Heart right ventricle (tissue), 16 donors: ENCODE measurements around the gene DCUN1D3. TPM values are rescaled to one million over a fixed set of nuclear protein-coding genes. Genes with fewer than 3 reads are reported as not detected.
A peak's percentile ranks its signal among the peaks of the same experiment; 100 is the strongest.

Experiments used
- ATAC-seq, 8 donors: fragments of 200-7000 bp; cut with Tn5 transposase; one replicate each; pipeline ENCODE4 v1.9.1; 2020; ENCODE audit warnings: mild to moderate bottlenecking in 8 of 8, moderate library complexity in 8 of 8, moderate number of reproducible peaks in 1 of 8
- DNase-seq, 2 donors: peaks; one replicate each; pipeline ENCODE4 v3.0.0-alpha.2; 2020
- H3K27ac ChIP-seq, 10 donors: fragments of 200-600 bp; sonication (generic) in 2 of 10; one replicate each; pipeline versions ENCODE4 v1.5.0 to v1.8.0; 2020 to 2022; ENCODE audit warnings: mild to moderate bottlenecking in 3 of 10
- H3K27me3 ChIP-seq, 7 donors: fragments of 200-600 bp; one replicate each; pipeline ENCODE4 v1.8.0; 2021 to 2022; ENCODE audit warnings: mild to moderate bottlenecking in 2 of 7
- H3K36me3 ChIP-seq, 9 donors: fragments of 200-600 bp; sonication (generic) in 1 of 9; one replicate each; pipeline versions ENCODE4 v1.5.0 to v1.8.0; 2020 to 2022; ENCODE audit warnings: mild to moderate bottlenecking in 2 of 9
- H3K4me1 ChIP-seq, 9 donors: fragments of 200-600 bp; sonication (generic) in 1 of 9; one replicate each; pipeline versions ENCODE4 v1.5.0 to v1.8.0; 2020 to 2022; ENCODE audit warnings: mild to moderate bottlenecking in 4 of 9
- H3K4me3 ChIP-seq, 10 donors: fragments of 200-600 bp; sonication (generic) in 2 of 10; one replicate each; pipeline versions ENCODE4 v1.5.0 to v1.8.0; 2020 to 2022; ENCODE audit warnings: mild to moderate bottlenecking in 7 of 10, moderate library complexity in 2 of 10
- H3K9me3 ChIP-seq, 11 donors: fragments of 200-600 bp in 10 of 11; sonication (generic) in 2 of 11; one replicate each; pipeline versions ENCODE4 v1.5.0 to v1.8.0; 2013 to 2022; ENCODE audit warnings: mild to moderate bottlenecking in 2 of 11, control low read depth in 1 of 11, moderate library complexity in 1 of 11
- CTCF ChIP-seq, 9 donors: fragments of 200-600 bp; sonication (generic) in 2 of 9; IDR thresholded peaks; one replicate each; pipeline versions ENCODE4 v1.5.0 to v1.8.0; 2021 to 2022; ENCODE audit warnings: antibody characterized with exemption in 9 of 9, mild to moderate bottlenecking in 5 of 9, moderate library complexity in 1 of 9
- WGBS, 2 donors: extraction: QIAGEN DNeasy Blood & Tissue Kit; methylation state at CpG; one replicate each; pipeline ENCODE4 v1.1.7; 2013; ENCODE audit warnings: inconsistent platforms in 1 of 2; 5-methylcytosine and 5-hydroxymethylcytosine counted together
- intact Hi-C, 10 donors: fragments of 100-400 bp; cut with DNase I; formaldehyde crosslinking; loops; one replicate each; pipeline versions ENCODE4 v1.11.1 to v1.14.2; 2022
- polyA plus RNA-seq, 2 donors: library from polyadenylated mRNA; stranded (reverse); fragments of 200-250 nt; gene quantifications; one replicate each; pipeline ENCODE4 v1.2.3, GENCODE V29; 2013
- total RNA-seq, 10 donors: library from RNA; stranded (reverse); fragmentation: NEBNext Ultra II Directional in 3 of 10; extraction: Animal tissue kit (Norgen Biotek cat#: 25700) in 3 of 10; gene quantifications; one replicate each; pipeline versions ENCODE4 v1.2.1 to v1.2.4, GENCODE V29; 2021 to 2023
- donor health status: Arrhythmogenic right ventricular cardiomyopathy.
- donor health status: ischemic (EF 13 %, LVEDD 7.1; RV severe dilation, severe dysfunction).
- donor health status: healthy with polysubstance abuse.
- donor health status: DM: no; HTN: yes; CAD: no.
- donor health status: DM: no; HTN: no; CAD: no.
- donor health status: ischemic (EF 25% LVEDD 6.9; RV normal size, moderate dysfunction).
- donor health status: ischemic (EF 25% LVEDD 5.7; RV mildly dilated, moderate dysfunction).
- donor health status: healthy.
- donor health status: DM: yes; HTN: yes; CAD: no.
- donor health status: Ischemic cardiomyopathy.
- donor health status: ischemic (EF 35%, LVEDD 5.7; RV mildly dilated, moderate dysfunction).
- donor health status: nonischemic (EF 11% LVEDD 7.7; RV severe dilation, severe dysfunction).
- donor health status: DM: yes; HTN: yes; CAD: no.
- donor health status: PGD.
- donor health status: ischemic (EF 29% LVEDD 5.4; RV normal size, mild dysfunction).
- donor health status: nonischemic (EF 23%, LVEDD 6.1; RV moderate dilation, normal function).

Gene DCUN1D3
- total and polyA plus RNA-seq, 12 donors = 3.4 to 32.6 (median 9.4) TPM

DNA sequence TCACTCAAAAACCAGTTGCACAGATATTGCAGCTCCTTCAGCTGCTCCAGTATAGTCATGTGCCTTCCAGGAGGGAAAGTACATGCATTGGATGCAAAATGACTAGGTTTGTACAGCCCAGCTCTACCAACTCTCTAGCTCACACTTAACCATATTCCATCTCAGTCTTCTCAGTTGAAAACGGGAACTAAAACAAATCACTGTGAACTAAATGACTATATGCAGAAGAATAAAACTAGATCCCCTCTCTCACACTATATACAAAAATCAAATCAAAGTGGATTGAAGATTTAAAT is 24.9 kb downstream of the DCUN1D3 start:
- Histone ChIP-seq H3K9me3 (no peaks in the 10 kb centered on the region), H3K4me1 (peaks cover 14 to 89% (median 69%) of the 10 kb centered on the region in 9 donors), H3K27ac (no peak overlapping the region), H3K36me3 (no peaks in the 10 kb centered on the region), H3K27me3 (no peaks in the 10 kb centered on the region), H3K4me3 (no peak overlapping the region)
- no peak for TF ChIP-seq CTCF (IDR thresholded peaks at IDR 0.05)
- intact Hi-C loops = no loop called here
- WGBS, 2 donors = 84 to 95% methylated on average over 1 of the region's 1 CpG
- DNase-seq (no peak), ATAC-seq (no peak)

- Histone ChIP-seq H3K4me3 (no peak overlapping the region), H3K36me3 (no peaks in the 10 kb centered on the region), H3K27ac (peak overlapping the region in 1 of 10 donors; percentile 67), H3K9me3 (no peaks in the 10 kb centered on the region), H3K27me3 (no peaks in the 10 kb centered on the region), H3K4me1 (peaks cover 16 to 89% (median 69%) of the 10 kb centered on the region in 9 donors)
- DNase-seq = no peak
- 80% methylated on average over 4 of the region's 4 CpGs for WGBS, 2 donors
- TF ChIP-seq CTCF (IDR thresholded peaks at IDR 0.05) = no peak
- no peak for ATAC-seq
- intact Hi-C loops = no loop called here
Observed at GRCh38 chr16:20874088-20874581, 26.0 kb downstream of the DCUN1D3 start.

DNA sequence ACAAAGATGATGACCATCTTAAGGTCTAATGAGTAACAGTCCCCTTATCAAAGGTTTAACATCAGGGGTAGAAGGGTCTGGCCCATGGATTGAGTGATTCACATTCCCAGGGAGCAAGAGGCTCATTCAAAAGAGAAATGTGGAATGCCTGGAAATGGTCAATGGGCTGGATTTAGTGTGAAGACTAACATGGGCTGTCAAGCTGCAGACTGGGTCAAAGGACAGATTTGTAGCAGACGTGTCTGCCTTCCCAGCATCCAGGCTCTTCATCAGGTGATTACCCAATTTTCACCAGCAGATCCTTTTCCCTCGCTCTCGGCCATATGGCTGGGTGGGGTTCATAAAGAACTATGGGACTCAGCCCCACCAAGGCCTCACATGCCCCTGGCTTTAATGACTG is 26.8 kb downstream of the DCUN1D3 start:
- 92 to 99% methylated on average over 3 of the region's 3 CpGs for WGBS, 2 donors
- no peak for ATAC-seq
- no peaks in the 10 kb centered on the region for H3K27me3 ChIP-seq
- no peak for TF ChIP-seq CTCF (IDR thresholded peaks at IDR 0.05)
- H3K36me3 ChIP-seq = no peaks in the 10 kb centered on the region
- H3K4me1 ChIP-seq = peaks cover 16 to 89% (median 69%) of the 10 kb centered on the region in 9 donors
- peak overlapping the region in 1 of 10 donors; percentile 67 for H3K27ac ChIP-seq
- H3K9me3 ChIP-seq = no peaks in the 10 kb centered on the region
- no peak overlapping the region for H3K4me3 ChIP-seq
- DNase-seq = no peak
- intact Hi-C loops = no loop called here

GRCh38 chr16:20871941-20872815 is 28.0 kb downstream of the DCUN1D3 start:
- Histone ChIP-seq H3K9me3 (no peaks in the 10 kb centered on the region), H3K4me1 (peaks cover 15 to 89% (median 74%) of the 10 kb centered on the region in 9 donors), H3K4me3 (no peak overlapping the region), H3K27me3 (no peaks in the 10 kb centered on the region), H3K27ac (peak overlapping the region in 2 of 10 donors; percentile 0 to 71), H3K36me3 (no peaks in the 10 kb centered on the region)
- no peak for ATAC-seq
- 83% methylated on average over 9 of the region's 9 CpGs for WGBS, 2 donors
- intact Hi-C loops = no loop called here
- DNase-seq = no peak
- no peak for TF ChIP-seq CTCF (IDR thresholded peaks at IDR 0.05)
